Measurements from ENCODE around the gene TNFRSF21.

DNA sequence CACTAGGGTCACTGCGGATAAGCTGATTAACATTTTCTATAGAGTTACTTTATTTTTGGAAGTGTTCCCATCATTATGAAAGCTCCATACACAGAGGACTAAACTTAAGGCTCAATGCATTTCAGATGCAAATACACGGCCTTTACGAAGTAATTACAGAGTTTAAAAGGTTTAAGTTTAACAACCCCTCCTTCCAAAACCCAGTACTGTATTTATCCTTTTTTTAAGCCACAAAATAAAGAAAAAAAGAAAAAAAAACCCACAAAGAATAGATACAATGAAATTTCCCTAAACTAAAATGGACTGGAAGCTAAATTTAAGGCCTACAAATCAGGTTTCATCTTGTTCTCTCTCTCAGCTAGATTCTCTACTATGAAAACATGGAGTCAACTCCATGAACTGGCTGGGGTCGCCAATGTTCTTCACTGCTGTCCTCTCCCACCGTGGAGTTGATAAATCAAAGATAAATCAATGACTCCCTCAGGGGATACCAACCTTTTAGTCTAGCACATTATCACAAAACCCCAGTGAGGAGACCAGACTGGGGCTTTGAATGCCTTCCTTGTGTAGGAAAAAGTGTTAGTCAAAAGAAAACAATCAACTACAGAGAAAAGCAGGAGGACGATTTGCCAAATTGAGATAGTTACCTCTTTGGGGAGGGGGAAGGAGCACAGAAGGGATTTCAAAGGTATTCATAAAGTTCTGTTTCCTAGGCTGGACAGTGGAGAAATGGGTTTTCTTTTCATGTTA, 52.5 kb downstream of the TNFRSF21 start:
- TF ChIP-seq POLR2A (IDR thresholded peaks at IDR 0.05), result no peak
- TF ChIP-seq, protein P1, sequence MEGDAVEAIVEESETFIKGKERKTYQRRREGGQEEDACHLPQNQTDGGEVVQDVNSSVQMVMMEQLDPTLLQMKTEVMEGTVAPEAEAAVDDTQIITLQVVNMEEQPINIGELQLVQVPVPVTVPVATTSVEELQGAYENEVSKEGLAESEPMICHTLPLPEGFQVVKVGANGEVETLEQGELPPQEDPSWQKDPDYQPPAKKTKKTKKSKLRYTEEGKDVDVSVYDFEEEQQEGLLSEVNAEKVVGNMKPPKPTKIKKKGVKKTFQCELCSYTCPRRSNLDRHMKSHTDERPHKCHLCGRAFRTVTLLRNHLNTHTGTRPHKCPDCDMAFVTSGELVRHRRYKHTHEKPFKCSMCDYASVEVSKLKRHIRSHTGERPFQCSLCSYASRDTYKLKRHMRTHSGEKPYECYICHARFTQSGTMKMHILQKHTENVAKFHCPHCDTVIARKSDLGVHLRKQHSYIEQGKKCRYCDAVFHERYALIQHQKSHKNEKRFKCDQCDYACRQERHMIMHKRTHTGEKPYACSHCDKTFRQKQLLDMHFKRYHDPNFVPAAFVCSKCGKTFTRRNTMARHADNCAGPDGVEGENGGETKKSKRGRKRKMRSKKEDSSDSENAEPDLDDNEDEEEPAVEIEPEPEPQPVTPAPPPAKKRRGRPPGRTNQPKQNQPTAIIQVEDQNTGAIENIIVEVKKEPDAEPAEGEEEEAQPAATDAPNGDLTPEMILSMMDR (IDR thresholded peaks at IDR 0.05), result no peak

Data from lower leg skin (tissue), 3 donors.